GM10248 (cell line): ENCODE data around the gene UBR4.

Experiments used
- CTCF ChIA-PET: fragments of 300-600 bp; sonication (Branson Sonifier 250); formaldehyde crosslinking; extraction: SDS; loops from one replicate; lab custom pipeline; 2021; ENCODE audit warnings: antibody characterized with exemption; lab: Yijun Ruan, JAX
- POLR2A ChIA-PET: fragments of 350-650 bp; sonication (Branson Sonifier 250); formaldehyde crosslinking; extraction: SDS; loops from one replicate; lab custom pipeline; 2020; ENCODE audit warnings: antibody characterized with exemption; lab: Yijun Ruan, JAX
- DNase-seq: peaks from one replicate; pipeline ENCODE4 v3.0.0; 2012; ENCODE audit errors: extremely low spot score
- TF ChIP-seq, protein P1 (sequence below): IDR thresholded peaks from 2 replicates; pipeline ENCODE4 v1.5.1; 2012; ENCODE audit warnings: mild to moderate bottlenecking, low read depth; ENCODE audit errors: extremely low read depth, missing control alignments, control extremely low read depth

The UBR4 gene

DNA sequence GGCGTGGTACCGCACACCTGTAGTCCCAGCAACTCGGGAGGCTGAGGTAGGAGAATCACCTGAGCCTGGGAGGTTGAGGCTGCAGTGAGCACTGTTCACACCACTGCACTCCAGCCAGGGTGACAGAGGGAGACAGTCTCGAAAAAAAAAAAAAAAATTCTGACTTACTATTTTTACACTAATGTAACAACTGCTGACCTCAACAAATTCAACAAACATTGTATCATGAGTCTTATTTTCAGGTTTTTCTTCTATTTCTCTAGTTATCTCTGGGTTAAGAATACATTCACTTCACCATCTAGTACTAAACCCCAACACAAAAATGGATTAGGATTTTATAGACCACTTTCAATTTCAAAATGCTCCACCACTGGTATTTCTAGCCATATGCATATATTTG lies 72.9 kb downstream of the UBR4 start:
- ChIA-PET POLR2A (no interaction called here), CTCF (no interaction called here)
- TF ChIP-seq, protein P1, sequence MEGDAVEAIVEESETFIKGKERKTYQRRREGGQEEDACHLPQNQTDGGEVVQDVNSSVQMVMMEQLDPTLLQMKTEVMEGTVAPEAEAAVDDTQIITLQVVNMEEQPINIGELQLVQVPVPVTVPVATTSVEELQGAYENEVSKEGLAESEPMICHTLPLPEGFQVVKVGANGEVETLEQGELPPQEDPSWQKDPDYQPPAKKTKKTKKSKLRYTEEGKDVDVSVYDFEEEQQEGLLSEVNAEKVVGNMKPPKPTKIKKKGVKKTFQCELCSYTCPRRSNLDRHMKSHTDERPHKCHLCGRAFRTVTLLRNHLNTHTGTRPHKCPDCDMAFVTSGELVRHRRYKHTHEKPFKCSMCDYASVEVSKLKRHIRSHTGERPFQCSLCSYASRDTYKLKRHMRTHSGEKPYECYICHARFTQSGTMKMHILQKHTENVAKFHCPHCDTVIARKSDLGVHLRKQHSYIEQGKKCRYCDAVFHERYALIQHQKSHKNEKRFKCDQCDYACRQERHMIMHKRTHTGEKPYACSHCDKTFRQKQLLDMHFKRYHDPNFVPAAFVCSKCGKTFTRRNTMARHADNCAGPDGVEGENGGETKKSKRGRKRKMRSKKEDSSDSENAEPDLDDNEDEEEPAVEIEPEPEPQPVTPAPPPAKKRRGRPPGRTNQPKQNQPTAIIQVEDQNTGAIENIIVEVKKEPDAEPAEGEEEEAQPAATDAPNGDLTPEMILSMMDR: no peak
- no peak for DNase-seq

DNA sequence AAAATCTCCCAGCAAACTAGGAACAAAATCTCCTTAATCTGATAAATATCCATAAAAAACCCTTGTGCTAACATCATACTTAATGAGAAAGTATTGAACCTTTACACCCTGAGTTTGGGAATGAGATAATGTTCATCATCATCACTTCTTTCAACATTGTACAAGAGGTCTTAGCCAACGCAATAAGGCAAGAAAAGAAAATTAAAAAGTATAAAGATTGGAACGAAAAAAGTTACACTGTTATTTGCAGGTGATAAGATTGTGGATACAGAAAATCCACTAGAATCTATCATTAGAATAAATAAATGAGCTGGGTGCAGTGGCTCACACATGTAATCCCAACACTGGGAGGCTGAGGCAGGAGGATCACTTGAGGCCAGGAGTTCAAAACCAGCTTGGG lies 76.7 kb downstream of the UBR4 start:
- ChIA-PET CTCF (interaction anchor here (1.1 to 1.6 kb wide), 4 partner anchors 17 to 249 kb away, joined by 3 to 4 read pairs (median 3); no protein-coding TSS in a partner anchor), POLR2A (no interaction called here)
- TF ChIP-seq, protein P1: no peak

DNA sequence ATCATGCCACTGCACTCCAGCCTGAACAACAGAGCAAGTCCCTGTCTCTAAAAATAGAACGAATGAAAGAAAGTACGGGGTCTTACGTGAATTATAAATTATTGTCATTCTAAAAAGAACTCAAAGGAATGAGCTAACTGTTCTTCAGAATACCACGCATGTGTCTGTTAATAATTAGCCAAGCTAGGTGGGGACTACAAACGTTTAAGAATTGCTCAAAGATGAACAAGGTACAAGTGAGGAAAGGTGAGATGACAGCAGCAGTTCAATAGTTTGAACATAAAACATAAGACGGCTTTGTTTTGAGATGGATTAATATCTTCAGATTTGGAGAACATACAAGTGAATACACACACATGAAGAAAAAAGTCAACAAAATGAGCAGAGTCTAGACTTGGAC lies 79.6 kb downstream of the UBR4 start:
- POLR2A ChIA-PET: no interaction called here
- no peak for DNase-seq
- CTCF ChIA-PET: interaction anchor here (2.8 kb wide), 1 partner anchor 9 kb away, joined by 12 read pairs; no protein-coding TSS in a partner anchor
- TF ChIP-seq, protein P1: no peak

More for the DNA sequence above, 76.7 kb downstream of the UBR4 start:
- DNase-seq: no peak

DNA sequence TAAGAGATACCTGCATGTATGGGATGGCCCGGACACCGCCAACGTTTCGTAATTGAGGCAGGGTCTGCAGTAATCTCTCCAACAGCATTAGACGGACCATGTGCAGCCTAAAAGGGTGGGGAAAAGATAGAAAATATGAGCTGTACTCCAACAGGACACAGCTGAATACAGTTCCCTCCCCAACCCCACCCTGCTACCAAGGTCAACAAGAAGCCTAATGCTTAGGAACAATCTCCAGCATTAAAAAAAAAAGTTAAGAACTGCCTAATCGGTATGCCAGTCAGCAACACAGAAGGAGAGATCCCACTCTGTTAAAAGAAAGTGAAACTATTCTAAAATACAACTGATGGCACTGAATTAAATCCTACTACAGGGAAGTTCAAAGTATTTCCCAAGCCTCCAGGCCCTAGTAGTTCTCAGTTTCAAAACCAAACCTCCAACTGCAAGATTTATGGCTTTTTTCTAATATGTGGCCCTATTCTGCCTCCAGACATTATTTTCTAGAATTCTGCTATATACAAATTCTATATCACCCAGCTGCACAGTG lies 81.0 kb downstream of the UBR4 start:
- TF ChIP-seq, protein P1: no peak
- POLR2A ChIA-PET: no interaction called here
- no peak for DNase-seq
- CTCF ChIA-PET: interaction anchor here (1.1 to 2.8 kb wide), 7 partner anchors 10 to 111 kb away, joined by 3 to 12 read pairs (median 3); no protein-coding TSS in a partner anchor

DNA sequence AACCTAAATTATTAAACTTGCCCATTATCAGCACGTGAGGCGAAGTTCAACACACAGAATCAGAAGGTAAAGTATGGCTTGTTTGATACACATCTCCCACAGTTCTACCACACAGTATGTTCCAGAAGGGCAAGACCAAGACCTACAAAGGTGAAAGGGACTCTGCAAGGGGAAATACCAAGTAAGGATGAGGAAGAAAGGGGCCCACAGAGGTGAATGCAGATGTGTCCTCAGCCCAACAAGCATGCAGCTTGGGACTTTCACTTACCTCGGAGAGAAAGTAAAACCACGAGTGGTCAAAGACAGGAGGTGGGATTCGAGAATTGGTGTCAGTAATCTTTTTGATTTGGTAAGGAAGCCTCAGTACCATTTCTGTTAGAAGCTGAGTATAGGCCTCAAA lies 85.8 kb downstream of the UBR4 start:
- TF ChIP-seq, protein P1: no peak
- ChIA-PET POLR2A (interaction anchor here (0.6 kb wide), 1 partner anchor 16 kb away, joined by 4 read pairs; no protein-coding TSS in a partner anchor), CTCF (interaction anchor here (1.3 to 2.7 kb wide), 3 partner anchors 8 to 36 kb away, joined by 3 to 9 read pairs (median 6); no protein-coding TSS in a partner anchor)
- peak; percentile 51 for DNase-seq

DNA sequence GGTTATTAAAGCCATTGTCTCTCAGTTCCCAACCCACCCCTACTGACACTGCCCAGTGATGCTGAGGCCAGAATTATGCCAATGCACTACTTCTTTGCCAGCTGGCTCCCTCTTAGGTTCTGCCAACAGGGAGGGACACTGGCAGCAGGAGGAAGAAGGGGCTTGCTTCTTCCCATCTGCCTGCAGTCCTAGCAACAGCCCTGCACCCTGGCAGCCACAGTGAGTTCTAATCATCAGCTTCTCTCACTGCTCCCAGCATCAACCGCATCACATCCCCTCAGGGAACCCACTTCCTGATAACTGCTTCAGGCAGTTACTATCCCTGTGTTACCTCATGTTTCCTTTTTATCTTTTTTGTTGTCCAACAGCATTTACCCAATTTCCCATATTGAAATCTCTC lies 86.2 kb downstream of the UBR4 start:
- ChIA-PET CTCF (interaction anchor here (0.8 to 2.7 kb wide), 6 partner anchors 7 to 117 kb away, joined by 3 to 9 read pairs (median 4); no protein-coding TSS in a partner anchor), POLR2A (interaction anchor here (0.6 to 0.7 kb wide), 2 partner anchors 17 to 1982 kb away, joined by 4 to 6 read pairs; no protein-coding TSS in a partner anchor)
- no peak for DNase-seq
- TF ChIP-seq, protein P1: no peak
